Upper lobe of left lung (tissue), 6 donors: ENCODE results near the gene BABAM2. TPM values are rescaled to one million over a fixed set of nuclear protein-coding genes. Genes with fewer than 3 reads are reported as not detected.

Experiments used
- ATAC-seq, 2 donors: fragments of 200-7000 bp; cut with Tn5 transposase; one replicate each; pipeline ENCODE4 v1.9.1; 2022; ENCODE audit warnings: mild to moderate bottlenecking in 2 of 2, moderate library complexity in 2 of 2; ENCODE audit not compliant: low FRiP score in 2 of 2
- DNase-seq, 2 donors: peaks; one replicate each; pipeline ENCODE4 v3.0.0-alpha.2; 2019 to 2020
- H3K27ac ChIP-seq, 4 donors: fragments of 200-600 bp; sonication (generic); one replicate each; pipeline ENCODE4 v1.5.1; 2016 to 2019
- H3K27me3 ChIP-seq, 4 donors: fragments of 200-600 bp; sonication (generic); one replicate each; pipeline ENCODE4 v1.5.1; 2017 to 2019
- H3K36me3 ChIP-seq, 4 donors: fragments of 200-600 bp; sonication (generic); one replicate each; pipeline ENCODE4 v1.5.1; 2016 to 2019
- H3K4me1 ChIP-seq, 4 donors: fragments of 200-600 bp; sonication (generic); one replicate each; pipeline ENCODE4 v1.5.1; 2018 to 2019
- H3K4me3 ChIP-seq, 4 donors: fragments of 200-600 bp; sonication (generic); one replicate each; pipeline ENCODE4 v1.5.1; 2017 to 2019; ENCODE audit warnings: mild to moderate bottlenecking in 2 of 4, moderate library complexity in 1 of 4
- H3K9me3 ChIP-seq, 4 donors: fragments of 200-600 bp; sonication (generic); one replicate each; pipeline ENCODE4 v1.5.1; 2018 to 2019
- EP300 ChIP-seq, 4 donors: sonication (generic); formaldehyde crosslinking; IDR thresholded peaks; one replicate each; pipeline ENCODE4 v1.5.1; 2017; ENCODE audit warnings: antibody characterized with exemption in 4 of 4, control low read depth in 2 of 4
- POLR2A ChIP-seq, 4 donors: fragments of 450-650 bp; IDR thresholded peaks; one replicate each; pipeline ENCODE4 v1.5.1; 2016 to 2017; ENCODE audit warnings: antibody characterized with exemption in 4 of 4, mild to moderate bottlenecking in 2 of 4
- POLR2AphosphoS5 ChIP-seq, 2 donors: sonication (generic); formaldehyde crosslinking; IDR thresholded peaks; one replicate each; pipeline ENCODE4 v1.5.1; 2017; ENCODE audit warnings: antibody characterized with exemption in 2 of 2
- WGBS, 2 donors: methylation state at CpG; one replicate each; pipeline ENCODE4 v1.1.5; 2017 to 2018; 5-methylcytosine and 5-hydroxymethylcytosine counted together
- total RNA-seq, 6 donors: library from RNA; depleted of rRNA in 4 of 6; stranded (reverse); fragments of >200 nt in 4 of 6; gene quantifications; one replicate each; pipeline versions ENCODE4 v1.1.0 to v1.2.1, GENCODE V29; 2016 to 2021
- TF ChIP-seq, protein P1 (sequence below), 6 experiments: fragments of 450-650 bp in 4 of 6; fragments of 200-600 bp in 2 of 6; sonication (generic) in 2 of 6; IDR thresholded peaks; one replicate each; pipeline ENCODE4 v1.5.1; 2016 to 2019; ENCODE audit warnings: antibody characterized with exemption in 6 of 6
- donor health status: DM: no; HTN: no; CAD: no; lungs with moderate emphysema.
- donor health status: DM: no; HTN: yes; CAD: no; lungs with severe emphysema.

Gene BABAM2
- total RNA-seq, 6 donors from 2014 or later = 23.0 to 44.0 (median 38.2) TPM

DNA sequence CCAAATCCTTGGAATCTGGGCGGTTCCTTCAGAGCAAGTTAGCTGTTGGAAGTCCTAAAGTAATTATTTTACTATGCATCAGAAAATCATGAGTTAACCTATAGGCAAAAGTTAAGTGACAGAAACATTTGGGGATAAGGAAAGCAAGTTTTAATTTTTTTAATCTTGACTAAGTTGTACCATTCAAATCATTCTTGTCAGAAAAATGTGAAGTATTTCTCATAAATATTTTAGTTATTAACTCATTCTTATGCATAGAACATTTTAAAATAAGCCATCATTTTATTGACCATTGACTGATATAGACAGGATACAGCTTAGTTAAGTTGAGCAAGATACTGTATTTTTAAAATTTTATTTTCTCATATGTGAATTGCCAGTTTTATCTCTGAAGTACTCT lies 403.9 kb downstream of the BABAM2 start:
- Histone ChIP-seq H3K36me3 (peaks cover 0 to 10% (median 0%) of the 10 kb centered on the region in 4 donors), H3K4me1 (no peaks in the 10 kb centered on the region), H3K9me3 (no peaks in the 10 kb centered on the region), H3K4me3 (no peak overlapping the region), H3K27ac (no peak overlapping the region), H3K27me3 (no peaks in the 10 kb centered on the region)
- TF ChIP-seq, protein P1, sequence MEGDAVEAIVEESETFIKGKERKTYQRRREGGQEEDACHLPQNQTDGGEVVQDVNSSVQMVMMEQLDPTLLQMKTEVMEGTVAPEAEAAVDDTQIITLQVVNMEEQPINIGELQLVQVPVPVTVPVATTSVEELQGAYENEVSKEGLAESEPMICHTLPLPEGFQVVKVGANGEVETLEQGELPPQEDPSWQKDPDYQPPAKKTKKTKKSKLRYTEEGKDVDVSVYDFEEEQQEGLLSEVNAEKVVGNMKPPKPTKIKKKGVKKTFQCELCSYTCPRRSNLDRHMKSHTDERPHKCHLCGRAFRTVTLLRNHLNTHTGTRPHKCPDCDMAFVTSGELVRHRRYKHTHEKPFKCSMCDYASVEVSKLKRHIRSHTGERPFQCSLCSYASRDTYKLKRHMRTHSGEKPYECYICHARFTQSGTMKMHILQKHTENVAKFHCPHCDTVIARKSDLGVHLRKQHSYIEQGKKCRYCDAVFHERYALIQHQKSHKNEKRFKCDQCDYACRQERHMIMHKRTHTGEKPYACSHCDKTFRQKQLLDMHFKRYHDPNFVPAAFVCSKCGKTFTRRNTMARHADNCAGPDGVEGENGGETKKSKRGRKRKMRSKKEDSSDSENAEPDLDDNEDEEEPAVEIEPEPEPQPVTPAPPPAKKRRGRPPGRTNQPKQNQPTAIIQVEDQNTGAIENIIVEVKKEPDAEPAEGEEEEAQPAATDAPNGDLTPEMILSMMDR (IDR thresholded peaks at IDR 0.05) = no peak
- TF ChIP-seq EP300 (IDR thresholded peaks at IDR 0.05) = no peak
- no peak for TF ChIP-seq POLR2A (IDR thresholded peaks at IDR 0.05)
- no peak for TF ChIP-seq POLR2AphosphoS5 (IDR thresholded peaks at IDR 0.05)
- WGBS, 2 donors = 96 to 100% methylated on average over 1 of the region's 1 CpG
- ATAC-seq (no peak), DNase-seq (no peak)

DNA sequence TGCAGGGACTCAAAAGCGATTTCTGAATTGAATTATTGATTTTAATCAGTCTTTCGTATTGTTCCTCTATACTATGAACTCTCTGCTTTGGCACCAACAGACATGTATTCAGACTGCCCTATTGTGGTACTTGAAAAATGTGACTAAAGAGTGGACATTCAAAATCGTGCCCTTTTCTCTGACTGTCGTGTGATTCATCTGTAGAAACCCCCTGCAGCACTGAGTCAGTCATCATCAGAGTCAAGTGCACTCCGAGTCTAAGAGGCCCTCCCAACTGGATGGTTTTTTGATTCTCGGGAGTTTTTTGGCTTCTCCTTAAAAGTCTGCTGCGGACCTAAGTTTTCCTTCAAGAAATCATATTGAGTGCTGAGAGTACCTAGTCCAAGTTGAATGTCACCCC lies 405.7 kb downstream of the BABAM2 start:
- ATAC-seq = no peak
- Histone ChIP-seq H3K9me3 (no peaks in the 10 kb centered on the region), H3K36me3 (peaks cover 0 to 10% (median 0%) of the 10 kb centered on the region in 4 donors), H3K4me3 (no peak overlapping the region), H3K27ac (no peak overlapping the region), H3K4me1 (no peaks in the 10 kb centered on the region), H3K27me3 (no peaks in the 10 kb centered on the region)
- TF ChIP-seq EP300 (IDR thresholded peaks at IDR 0.05) = no peak
- no peak for TF ChIP-seq POLR2A (IDR thresholded peaks at IDR 0.05)
- no peak for TF ChIP-seq POLR2AphosphoS5 (IDR thresholded peaks at IDR 0.05)
- TF ChIP-seq, protein P1 (IDR thresholded peaks at IDR 0.05) = no peak
- DNase-seq = no peak
- 93 to 94% methylated on average over 7 of the region's 7 CpGs for WGBS, 2 donors

DNA sequence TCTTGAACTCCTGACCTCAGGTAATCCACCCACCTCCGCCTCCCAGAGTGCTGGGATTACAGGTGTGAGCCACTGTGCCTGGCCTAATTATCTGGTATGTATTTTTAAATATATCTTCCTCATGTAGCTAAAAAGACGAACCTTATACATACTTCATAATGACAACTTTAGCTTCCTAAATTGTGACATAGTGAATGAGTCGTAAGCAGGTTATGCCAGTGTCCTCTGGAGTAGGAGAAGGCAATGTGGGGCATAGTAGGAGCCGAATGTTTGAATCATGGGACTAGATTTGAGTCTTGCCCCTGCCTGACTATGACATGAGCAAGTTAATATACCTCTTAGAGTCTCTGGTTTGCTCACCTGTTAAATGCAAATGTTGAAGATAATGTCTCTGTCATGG lies 406.4 kb downstream of the BABAM2 start:
- no peaks in the 10 kb centered on the region for H3K9me3 ChIP-seq
- no peak for DNase-seq
- H3K36me3 ChIP-seq = peaks cover 0 to 10% (median 0%) of the 10 kb centered on the region in 4 donors
- TF ChIP-seq EP300 (IDR thresholded peaks at IDR 0.05) (no peak), POLR2A (IDR thresholded peaks at IDR 0.05) (no peak), POLR2AphosphoS5 (IDR thresholded peaks at IDR 0.05) (no peak)
- TF ChIP-seq, protein P1 (IDR thresholded peaks at IDR 0.05) = no peak
- no peaks in the 10 kb centered on the region for H3K4me1 ChIP-seq
- no peaks in the 10 kb centered on the region for H3K27me3 ChIP-seq
- 94 to 95% methylated on average over 4 of the region's 4 CpGs for WGBS, 2 donors
- H3K4me3 ChIP-seq = no peak overlapping the region
- ATAC-seq = no peak
- no peak overlapping the region for H3K27ac ChIP-seq

DNA sequence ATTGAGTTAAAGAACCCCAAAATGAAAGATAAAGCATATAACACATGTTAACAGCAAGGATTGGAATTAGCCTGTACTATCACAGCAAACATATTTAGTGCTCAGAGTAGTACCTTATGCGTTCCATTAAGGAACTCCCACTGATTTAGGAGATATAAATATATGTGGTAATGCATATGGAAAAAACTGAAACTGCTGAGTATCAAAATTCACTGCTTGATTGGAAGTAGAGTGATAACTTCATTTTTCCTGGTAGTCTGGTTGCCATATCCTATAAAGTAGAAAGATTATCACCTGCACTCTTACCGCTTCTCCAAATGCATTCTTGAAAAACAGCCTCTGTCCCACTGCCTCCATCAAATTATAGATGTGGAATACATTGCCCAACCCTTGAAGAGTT lies 407.0 kb downstream of the BABAM2 start:
- TF ChIP-seq EP300 (IDR thresholded peaks at IDR 0.05) (no peak), POLR2AphosphoS5 (IDR thresholded peaks at IDR 0.05) (no peak), POLR2A (IDR thresholded peaks at IDR 0.05) (no peak)
- TF ChIP-seq, protein P1 (IDR thresholded peaks at IDR 0.05) = no peak
- ATAC-seq (no peak), DNase-seq (no peak)
- WGBS, 2 donors = 93 to 98% methylated on average over 2 of the region's 2 CpGs
- no peak overlapping the region for H3K4me3 ChIP-seq
- H3K36me3 ChIP-seq = peaks cover 0 to 10% (median 0%) of the 10 kb centered on the region in 4 donors
- H3K27me3 ChIP-seq = no peaks in the 10 kb centered on the region
- H3K4me1 ChIP-seq = no peaks in the 10 kb centered on the region
- no peaks in the 10 kb centered on the region for H3K9me3 ChIP-seq
- no peak overlapping the region for H3K27ac ChIP-seq

DNA sequence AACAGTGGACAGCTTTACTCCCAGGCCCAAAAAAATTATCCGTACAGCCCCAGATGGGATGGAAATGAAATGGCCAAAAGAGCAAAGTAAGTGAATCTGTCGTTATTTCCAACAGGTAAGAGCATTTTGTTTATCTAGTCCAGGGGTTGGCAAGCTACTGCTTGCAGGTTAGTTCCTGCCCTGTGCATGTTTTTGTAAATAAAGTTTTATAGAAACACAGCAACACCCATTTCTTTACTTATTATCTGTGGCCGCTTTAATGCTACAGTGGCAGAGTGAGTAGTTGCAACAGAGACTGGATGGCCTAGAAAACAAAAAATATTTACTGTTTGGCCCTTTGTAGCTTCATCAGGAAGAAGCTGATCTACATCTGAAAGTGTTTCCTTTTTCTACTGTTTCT lies 407.9 kb downstream of the BABAM2 start:
- no peak for ATAC-seq
- TF ChIP-seq, protein P1 (IDR thresholded peaks at IDR 0.05) = no peak
- no peak for TF ChIP-seq EP300 (IDR thresholded peaks at IDR 0.05)
- TF ChIP-seq POLR2AphosphoS5 (IDR thresholded peaks at IDR 0.05) = no peak
- no peak for TF ChIP-seq POLR2A (IDR thresholded peaks at IDR 0.05)
- 90 to 92% methylated on average over 3 of the region's 3 CpGs for WGBS, 2 donors
- Histone ChIP-seq H3K27me3 (no peaks in the 10 kb centered on the region), H3K36me3 (peaks cover 0 to 10% (median 0%) of the 10 kb centered on the region in 4 donors), H3K4me1 (no peaks in the 10 kb centered on the region), H3K4me3 (no peak overlapping the region), H3K27ac (no peak overlapping the region), H3K9me3 (no peaks in the 10 kb centered on the region)
- DNase-seq = no peak
